Stimulated activated CD4-positive, alpha-beta T cell treated with anti-CD3 and anti-CD28 coated beads, Interleukin-12 subunit alpha, Interleukin-12 subunit beta, amount 100 ng/mL, for 48 hours (primary cell): ENCODE data around the gene ERICH3.

Source experiments
- DNase-seq, 3 donors: peaks; one replicate each; pipeline ENCODE4 v3.0.0-alpha.2; 2020; ENCODE audit warnings: low read depth in 2 of 3, low spot score in 1 of 3

Gene ERICH3, protein sequence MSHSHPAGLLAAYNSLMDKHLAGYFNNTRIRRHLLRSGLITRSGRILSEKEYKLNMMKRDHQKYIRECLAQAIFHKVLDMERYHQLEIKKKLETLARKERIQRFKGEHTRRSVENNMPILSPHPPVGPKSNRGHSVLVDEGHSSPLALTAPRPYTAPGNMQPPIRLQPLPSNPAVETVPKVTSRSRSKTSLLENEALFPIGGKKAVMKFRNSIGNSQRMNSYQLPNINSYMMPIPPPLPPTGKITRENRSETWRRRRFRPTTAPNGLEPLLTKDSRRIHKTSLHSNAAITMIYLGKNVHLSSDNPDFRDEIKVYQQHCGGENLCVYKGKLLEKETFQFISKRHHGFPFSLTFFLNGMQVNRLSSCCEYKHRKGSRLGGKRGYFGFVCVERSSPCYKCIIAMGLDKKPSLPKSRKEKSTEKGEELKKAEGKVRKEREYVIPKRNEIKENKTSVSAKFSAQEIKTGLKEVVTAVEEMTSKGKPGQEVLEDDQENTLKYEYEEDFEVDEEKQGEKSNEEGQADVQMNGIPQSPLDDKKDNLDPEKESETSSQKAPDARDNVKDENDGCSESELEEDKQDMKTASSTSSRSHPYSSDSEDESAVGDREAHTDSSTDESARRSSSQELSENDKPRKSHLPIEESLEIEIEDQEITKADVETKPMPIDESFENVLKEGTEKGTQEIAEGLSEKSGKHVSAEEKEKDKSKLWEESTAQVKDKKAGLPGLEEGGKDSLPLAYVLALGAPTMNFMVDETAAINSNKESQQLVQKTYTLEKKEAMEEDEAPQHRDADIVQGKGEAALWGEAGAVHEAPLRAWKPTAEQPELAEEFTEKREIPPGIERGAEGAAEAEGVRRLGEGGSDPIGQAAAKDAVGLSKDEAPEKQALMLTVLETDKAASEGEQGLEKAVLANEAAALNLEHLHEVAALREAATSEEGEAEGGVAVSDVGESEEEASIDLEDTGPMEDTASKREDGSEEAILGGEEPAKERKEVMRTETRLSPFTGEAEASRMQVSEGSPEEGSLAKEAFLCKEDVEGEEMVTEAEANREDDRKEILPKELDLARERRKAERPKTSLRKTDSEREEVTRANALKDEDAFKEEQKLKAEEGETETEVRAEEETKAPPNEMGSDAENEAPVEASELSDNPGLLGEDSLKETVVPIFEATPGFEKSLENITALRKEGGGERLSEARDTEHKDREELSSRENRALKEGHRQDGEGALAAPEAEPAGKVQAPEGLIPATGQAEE (N-terminal part only)

DNA sequence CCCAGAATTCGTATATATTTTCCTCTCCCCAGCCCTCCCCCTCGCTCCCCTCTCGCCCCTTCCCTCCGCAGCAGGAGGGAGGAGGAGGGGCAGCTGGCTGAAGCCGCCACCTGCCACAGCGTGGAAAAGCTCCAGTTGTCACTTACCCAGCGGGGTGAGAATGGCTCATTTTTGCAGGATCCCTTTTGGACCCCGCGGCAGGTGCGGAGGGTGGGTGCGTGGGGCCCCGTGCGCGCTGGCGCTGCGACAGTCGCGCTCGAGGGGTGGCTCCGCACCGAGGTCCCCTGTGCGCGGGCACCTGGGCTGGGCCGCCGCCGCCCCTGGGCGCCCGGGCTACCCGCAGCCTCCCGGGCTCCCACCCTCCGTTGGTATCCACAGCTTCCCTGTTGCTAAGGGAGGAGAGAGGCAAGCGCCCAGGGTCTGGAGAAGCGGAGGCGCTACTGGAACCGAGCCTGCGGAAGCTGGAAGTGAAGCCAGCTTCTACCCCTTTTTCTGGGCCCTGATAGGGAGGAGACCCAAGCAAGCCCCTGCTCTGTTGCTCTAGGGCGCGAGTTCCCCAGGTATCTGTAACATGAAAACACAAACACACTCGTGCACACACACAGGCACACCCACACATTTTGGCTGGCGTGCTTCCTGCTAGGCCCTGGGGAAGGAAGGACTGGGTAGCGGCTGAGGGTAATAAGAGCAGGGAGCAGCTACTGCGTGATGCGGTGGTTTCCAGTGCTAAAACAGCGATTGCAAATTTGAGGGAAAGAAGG is at the start of gene ERICH3:
Gene ERICH3, minus strand, starts transcription at position 442 of the 761 bp plus-strand sequence. Its CDS starts 273 bp downstream, at position 169.
- no peak for DNase-seq

DNA sequence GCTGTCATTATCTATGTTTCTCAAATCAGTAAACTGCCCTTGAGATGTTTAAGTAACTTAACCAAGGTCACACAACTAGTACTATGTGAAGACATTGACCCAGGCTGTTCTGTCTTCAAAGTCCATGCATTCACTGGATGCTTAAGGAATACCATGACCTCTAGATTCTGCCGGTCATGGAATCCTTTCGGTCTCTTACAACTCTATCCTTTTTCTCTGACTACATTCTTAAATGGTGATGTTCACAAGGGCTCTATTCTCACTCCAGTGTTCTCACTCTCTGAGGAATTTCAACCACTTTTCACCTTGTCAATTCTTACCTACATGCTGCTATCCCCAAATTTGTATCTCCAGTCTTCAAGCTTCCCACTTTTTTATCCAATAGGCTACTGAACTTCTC is 44.0 kb upstream of the ERICH3 start:
- DNase-seq = no peak

DNA sequence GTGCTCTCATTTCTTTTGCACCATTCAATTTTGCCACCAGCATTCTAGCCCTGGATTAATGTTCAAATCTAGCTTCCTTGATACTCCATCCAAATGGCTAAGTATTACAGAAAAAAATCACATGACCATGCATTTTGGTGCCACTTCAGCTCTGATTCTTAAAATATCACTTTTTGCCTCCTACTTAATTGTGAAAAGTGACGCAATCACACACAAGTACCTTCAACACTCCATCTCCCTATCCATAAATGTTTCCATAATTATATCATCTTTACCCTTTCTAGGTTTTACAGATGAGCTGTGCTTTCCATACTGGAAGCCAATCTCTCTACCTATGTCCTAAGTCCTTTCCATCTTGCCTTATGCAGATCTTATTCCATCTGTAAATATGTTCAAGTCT is 43.2 kb upstream of the ERICH3 start:
- no peak for DNase-seq

DNA sequence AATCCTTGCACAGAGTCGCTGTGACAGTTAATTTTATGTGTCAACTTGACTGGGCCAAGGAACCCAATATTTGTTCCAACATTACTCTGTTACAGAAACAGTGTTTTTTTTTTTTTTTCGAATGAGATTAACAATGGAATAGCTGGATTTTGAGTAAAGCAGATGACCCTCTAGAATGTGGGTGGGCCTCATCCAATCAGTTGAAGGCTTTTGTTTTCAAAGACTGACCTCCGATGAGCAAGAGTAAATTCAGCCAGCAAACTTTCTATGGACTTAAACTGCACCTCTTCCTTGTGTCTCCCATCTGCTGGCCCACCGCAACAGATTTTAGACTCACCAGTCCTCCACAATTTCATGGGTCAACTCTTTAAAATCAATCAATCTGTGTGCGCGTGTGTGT is 42.2 kb upstream of the ERICH3 start:
- no peak for DNase-seq

DNA sequence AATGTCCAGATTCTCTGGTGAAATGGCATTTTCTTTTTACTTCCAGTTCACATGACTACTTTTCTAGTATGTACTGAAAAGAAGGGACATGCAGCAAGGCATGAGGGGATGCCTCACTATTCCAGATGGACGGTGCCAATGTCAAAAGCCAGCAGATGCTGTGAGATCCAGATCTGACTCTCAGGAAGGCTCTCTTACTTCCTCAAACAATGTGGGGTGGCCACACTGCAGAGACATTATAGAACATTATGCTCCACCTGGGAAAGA is 41.6 kb upstream of the ERICH3 start:
- no peak for DNase-seq

DNA sequence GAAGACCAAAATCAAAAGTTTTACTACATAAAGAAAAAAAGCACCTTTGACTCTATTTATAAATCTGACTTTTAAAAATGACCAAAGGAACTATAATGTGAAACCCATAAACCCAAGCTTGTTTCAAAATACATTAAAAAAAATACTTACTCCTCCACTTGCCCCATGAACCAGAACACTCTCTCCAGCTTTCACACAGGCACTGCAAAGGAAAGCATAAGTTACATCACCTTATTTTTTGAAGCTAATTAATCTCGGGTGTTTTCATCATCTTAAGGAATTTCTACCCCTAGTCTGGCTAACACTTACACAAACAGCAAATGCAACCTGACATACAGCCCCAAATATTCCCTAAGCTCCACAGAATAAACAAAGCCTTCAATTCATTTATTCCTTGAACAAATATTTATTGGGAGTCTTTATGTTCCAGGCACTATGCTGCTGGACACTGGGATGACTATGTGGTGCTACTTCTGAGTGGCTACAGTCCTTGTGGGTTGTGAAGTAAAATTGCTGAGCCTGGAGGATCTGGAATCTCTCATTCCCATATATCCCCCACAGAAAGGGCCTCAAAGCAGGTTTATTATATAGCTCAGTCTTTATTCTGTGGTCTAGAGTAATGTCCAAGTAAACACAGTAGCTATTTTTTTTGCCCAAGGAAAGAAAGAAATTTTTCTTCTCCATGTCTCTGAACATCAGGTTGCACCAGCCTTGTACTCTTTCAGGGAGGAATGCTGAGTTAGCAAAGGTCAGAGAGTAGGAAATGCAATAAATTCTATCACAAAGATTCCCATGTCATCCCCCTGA is 41.0 kb upstream of the ERICH3 start:
- no peak for DNase-seq

DNA sequence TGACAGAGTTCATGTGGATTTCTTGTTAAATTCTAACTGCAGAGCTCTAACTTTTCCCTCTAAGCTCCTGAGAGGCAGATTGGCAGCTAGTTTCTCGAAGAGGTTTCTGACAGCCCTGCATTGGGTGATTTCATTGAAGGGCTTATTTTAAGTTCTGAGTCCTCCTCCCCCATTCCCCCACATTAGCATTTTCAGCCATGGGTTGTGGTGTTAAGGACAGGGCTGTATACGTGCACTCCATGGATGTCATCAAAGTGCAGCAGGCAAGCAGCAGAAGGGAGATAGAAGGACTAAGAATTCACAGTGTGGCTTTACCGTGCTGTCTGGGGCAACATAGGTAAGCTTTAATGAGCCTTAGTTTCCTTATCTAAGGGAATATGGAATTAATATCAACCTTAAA is 40.3 kb upstream of the ERICH3 start:
- no peak for DNase-seq

DNA sequence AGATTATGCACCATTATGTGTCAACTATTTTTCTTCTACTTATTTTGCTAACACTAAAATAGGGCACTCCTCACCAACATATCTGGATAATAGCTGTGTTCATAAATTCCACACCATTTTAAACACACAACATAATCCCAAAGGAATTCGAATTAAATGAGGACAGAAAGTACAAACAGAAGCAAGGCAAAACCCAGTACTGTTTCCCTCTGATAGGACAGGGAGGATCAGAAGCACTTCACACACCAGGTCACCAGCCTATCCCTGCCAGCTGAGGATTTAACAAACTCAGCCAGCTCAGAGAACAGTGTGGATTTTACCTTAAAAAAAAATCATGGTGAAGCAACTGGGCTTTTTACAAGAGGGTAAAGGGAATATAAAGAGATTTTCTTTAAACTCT is 39.3 kb upstream of the ERICH3 start:
- no peak for DNase-seq

DNA sequence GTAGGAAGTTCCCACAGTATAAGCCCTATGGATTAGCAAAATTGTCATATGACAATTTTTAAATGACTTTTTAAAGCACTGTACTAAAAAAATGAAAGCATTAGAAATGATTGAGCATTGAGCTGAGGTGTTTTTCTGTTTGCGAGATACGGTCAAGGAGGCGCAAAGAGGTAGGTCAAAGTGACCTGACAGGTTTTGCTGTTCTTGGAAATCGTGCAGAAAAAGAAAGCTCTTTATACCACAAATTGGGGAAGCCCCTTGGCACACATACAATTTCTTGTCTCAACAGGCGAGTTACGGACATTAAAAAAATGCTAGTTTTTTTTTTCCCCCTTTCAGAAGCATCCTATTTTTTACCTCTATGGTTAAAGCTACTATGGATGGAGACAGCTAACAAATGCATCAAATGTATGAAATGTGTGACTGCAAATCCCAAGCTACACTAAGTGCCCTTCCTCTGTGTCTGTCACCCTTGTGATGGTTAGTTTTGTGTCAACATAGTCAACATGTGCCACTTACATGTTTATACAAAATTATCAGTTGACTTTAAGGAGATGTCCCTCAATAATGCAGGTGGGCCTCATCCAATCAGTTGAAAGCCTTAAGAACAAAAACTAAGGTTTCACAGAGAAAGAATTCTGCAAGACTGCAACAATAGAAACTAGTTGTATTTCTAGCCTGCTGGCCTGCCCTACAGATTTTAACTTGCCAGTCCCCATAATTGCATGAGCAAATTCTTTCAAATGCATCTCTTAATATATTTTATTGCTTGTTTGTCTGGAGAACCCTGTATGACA is 30.0 kb upstream of the ERICH3 start:
- no peak for DNase-seq

DNA sequence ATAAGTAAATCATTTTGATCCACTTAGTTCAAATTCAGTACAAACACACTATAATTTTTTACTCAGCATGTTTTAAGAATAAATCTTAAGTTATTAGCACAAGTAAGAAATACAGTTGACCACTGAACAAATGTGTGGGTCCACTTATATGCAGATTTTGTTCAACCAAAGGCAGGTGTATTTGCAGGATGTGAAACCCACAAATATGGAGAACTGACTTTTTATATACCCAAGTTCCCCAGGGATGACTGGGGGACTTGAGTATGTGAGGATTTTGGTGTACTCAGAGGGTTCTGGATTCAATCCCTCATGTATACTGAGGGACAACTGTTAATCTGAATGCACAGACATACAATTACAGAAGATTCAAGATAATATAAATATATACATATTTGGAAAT is 25.7 kb upstream of the ERICH3 start:
- DNase-seq = no peak

DNA sequence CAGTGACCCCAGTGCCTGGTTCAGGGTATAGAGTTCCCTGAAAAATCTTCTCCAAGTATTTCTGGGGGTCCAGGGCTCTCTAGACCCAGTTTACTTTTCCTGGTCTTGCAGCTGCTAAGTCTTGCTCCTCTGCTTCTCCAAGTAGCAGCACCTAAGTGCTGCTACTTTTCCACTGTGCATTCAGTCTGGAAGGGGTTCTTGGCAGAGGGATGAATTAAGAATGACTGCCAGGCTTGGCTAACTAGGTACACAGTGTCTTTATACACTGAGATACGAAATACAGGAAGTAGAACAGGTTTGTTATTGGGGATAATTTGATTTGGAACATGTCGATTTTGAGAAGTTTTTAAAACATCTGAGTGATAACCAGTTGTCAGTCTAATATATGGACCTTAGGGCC is 24.2 kb upstream of the ERICH3 start:
- DNase-seq = no peak

DNA sequence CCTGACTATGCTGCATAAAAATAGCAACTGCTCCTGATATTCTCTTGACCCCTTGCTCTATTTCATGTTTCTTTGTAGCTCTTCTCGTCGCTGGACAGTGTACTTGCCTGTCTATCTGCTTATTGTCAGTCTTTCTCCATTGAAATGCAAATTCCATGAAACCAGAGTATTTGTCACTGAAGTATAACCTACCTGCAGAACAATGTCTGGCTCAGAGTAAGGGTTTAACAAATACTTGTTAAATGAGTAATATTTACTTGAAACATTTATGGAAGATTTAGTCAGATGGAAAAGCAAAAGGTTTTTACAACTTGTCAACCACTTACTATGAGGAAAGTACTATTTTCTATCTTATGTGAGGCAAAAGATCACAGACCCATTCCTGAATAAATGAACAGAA is 19.9 kb upstream of the ERICH3 start:
- DNase-seq = no peak

DNA sequence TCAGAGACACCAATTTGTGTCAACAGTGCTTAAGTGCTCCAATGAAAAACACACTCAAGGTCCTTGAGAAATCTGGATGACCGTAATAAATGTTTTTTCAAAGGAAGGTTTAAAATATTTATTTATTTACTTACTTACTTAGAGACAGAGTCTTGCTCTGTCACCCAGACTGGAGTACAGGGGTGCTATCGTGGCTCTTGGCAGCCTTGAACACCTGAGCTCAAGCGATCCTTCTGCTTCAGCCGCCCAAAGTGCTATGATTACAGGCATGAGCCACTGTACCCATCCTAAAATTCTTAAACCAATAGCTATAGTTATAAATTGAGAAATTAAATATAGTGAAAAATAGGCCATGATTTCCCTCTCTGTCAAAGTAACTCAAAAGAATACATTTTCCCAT is 17.3 kb upstream of the ERICH3 start:
- no peak for DNase-seq

DNA sequence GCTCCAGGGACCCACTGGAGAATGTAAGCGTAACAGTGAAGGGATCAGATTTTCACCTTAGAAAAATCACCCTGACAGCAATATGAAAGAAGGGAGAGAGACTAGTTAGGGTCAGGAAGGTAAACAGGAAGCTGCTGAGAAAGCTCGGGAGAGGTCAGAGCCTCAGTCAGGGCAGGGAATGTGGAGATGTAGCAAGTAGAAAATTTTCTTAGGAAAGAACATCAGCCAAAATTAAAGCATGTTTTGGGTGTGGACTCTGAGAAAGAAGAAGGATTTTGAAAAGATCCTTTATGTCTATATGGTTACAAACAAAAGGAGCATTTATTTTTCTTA is 16.7 kb upstream of the ERICH3 start:
- DNase-seq = no peak

DNA sequence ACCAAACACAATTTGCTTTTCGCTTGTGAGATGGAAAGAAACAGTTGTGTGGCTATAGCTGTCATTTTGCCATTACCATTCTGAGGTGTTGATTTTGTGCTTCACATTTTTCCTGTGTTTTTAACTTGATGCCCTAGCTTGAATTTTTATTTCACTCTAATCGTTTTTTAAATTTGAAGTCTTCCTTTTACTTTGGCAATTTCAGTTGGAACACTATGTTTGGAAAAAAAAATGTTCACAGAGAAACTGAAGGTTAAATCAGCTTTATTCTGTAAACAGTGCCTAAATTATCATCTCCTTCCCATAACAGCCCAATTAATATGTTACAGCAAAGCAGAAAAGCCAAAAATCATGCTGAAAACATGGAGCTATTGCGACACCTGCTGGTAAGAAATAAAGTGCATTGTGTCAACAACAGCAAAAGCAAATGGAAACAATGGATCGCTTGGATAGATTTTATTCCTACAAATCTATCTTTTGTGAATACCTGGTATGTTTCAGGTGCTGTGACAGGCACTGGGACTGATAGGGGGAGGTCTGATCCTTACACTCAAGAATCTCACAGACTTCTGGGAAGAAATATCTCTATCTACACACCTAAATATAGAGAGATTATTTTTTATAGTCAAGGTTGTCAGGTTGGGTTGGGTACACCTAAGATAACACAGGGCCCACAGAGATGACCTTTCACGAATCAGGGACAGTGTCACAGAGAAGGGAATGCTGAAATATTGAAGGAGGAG is 16.2 kb upstream of the ERICH3 start:
- peak in 2 of 3 donors; percentile 16 to 54 for DNase-seq

DNA sequence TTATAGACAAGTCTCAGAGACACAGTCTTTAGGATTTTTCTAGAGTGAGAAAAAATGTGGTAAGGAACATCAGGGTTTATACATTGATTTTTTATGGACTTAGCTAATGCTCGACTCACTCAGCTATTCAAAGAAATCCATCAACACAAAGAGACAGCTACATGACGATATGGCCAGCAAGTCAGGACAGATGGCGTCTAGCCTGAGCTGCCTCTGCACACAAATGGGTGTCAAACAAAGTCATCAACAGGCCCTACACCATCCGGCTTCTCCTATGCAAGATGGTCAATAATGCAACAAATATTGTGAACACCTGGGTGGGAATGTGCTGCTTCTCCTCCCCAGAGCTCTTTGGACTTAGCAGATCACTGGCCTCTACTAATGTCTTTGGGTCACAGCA is 13.3 kb upstream of the ERICH3 start:
- DNase-seq = no peak

DNA sequence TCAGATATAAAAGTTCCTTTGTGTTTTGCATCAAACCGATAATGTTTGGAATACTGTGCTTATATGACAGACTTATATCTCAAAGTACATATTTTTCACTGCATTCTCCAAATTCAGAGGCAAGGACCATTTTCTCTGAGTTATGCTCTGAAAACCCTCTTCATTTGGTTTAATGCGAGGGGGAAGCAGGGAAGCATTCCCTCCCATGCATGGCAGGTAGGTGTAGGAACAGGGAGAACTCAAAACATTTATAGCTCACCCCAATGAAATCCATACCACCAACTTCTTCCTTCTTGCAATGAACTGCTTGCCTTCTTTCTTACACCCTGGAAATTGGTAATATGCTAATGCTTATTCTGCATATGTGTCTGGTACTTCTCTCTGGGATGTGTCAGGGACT is 10.7 kb upstream of the ERICH3 start:
- DNase-seq = no peak

DNA sequence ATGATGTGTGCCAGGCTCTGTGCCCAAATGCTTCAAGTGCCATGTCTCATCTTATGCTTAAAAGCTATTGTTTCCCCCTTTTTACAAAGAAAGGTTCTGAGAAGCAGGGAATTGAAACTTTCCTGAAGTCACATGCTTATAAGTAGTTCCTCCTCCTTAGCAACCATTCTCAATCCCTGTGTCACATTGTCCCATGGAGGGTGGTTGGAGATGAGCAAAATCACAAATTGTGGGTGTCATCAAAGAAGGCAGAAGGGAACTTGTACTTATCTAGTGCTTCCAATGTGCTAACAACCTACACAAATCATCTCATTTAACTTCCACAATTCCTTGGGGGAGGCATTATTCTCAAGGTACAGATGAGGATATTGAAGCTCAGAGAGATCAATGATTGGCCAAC is 10.1 kb upstream of the ERICH3 start:
- DNase-seq = no peak

DNA sequence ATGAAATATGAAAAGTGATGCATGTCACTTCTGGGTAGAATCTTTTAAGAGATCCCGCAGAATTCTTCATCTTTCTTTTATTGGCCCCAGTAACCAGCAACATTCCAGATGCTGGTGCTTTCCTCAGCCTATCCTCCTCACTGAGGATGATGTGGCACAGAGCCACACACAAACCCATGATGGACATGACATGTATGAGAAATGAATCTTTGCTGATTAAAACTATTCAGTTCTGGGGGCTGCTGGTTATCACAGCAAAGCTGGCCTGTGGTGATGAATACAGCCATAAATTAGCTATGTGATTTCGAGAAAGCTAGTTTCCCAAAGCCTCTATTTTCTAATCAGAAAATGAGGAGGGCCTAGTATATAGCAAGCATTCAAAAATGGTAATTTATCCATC is 8.3 kb upstream of the ERICH3 start:
- no peak for DNase-seq
